T-helper 1 cell treated with Interleukin-12 subunit alpha and Interleukin-12 subunit beta and Interleukin-4 antibody, amounts not matched to agents 30 μg/mL and 1 μg/mL, for 36 hours (primary cell): ENCODE results near the gene VSTM2L.

Experiments
- H3K27ac Mint-ChIP-seq: one replicate; pipeline ENCODE4 v1.8.0; 2021; ENCODE audit warnings: mild to moderate bottlenecking, mixed read lengths
- H3K27me3 Mint-ChIP-seq: one replicate; pipeline ENCODE4 v1.8.0; 2021; ENCODE audit warnings: low read depth, mixed read lengths
- H3K36me3 Mint-ChIP-seq: one replicate; pipeline ENCODE4 v1.8.0; 2021; ENCODE audit warnings: low read depth, mixed read lengths
- H3K4me1 Mint-ChIP-seq: one replicate; pipeline ENCODE4 v1.8.0; 2021; ENCODE audit warnings: low read depth, mixed read lengths
- H3K4me3 Mint-ChIP-seq: one replicate; pipeline ENCODE4 v1.8.0; 2021; ENCODE audit warnings: mild to moderate bottlenecking, moderate library complexity, mixed read lengths
- H3K9me3 Mint-ChIP-seq: one replicate; pipeline ENCODE4 v1.8.0; 2021; ENCODE audit warnings: mixed read lengths

The VSTM2L gene

GRCh38 chr20:37886851-37887297 lies 16.1 kb upstream of the VSTM2L start:
- H3K36me3 Mint-ChIP-seq = no peaks in the 10 kb centered on the region
- H3K9me3 Mint-ChIP-seq = no peaks in the 10 kb centered on the region
- H3K4me1 Mint-ChIP-seq = no peaks in the 10 kb centered on the region

GRCh38 chr20:37888641-37889040 lies 14.3 kb upstream of the VSTM2L start:
- H3K4me1 Mint-ChIP-seq = no peaks in the 10 kb centered on the region
- H3K36me3 Mint-ChIP-seq = no peaks in the 10 kb centered on the region
- no peaks in the 10 kb centered on the region for H3K27me3 Mint-ChIP-seq
- no peak overlapping the region for H3K27ac Mint-ChIP-seq
- no peak overlapping the region for H3K4me3 Mint-ChIP-seq
- no peaks in the 10 kb centered on the region for H3K9me3 Mint-ChIP-seq

More at GRCh38 chr20:37886851-37887297, 16.1 kb upstream of the VSTM2L start:
- Mint-ChIP-seq H3K27me3 (peaks cover 4% of the 10 kb centered on the region), H3K4me3 (no peak overlapping the region), H3K27ac (no peak overlapping the region)

GRCh38 chr20:37890108-37890507 lies 12.8 kb upstream of the VSTM2L start:
- H3K9me3 Mint-ChIP-seq = no peaks in the 10 kb centered on the region
- no peaks in the 10 kb centered on the region for H3K27me3 Mint-ChIP-seq
- H3K4me3 Mint-ChIP-seq = no peak overlapping the region
- no peaks in the 10 kb centered on the region for H3K36me3 Mint-ChIP-seq
- H3K27ac Mint-ChIP-seq = no peak overlapping the region
- H3K4me1 Mint-ChIP-seq = no peaks in the 10 kb centered on the region

GRCh38 chr20:37890643-37891042 lies 12.3 kb upstream of the VSTM2L start:
- Mint-ChIP-seq H3K4me3 (no peak overlapping the region), H3K36me3 (no peaks in the 10 kb centered on the region), H3K27me3 (no peaks in the 10 kb centered on the region), H3K4me1 (no peaks in the 10 kb centered on the region), H3K9me3 (no peaks in the 10 kb centered on the region), H3K27ac (no peak overlapping the region)

- no peaks in the 10 kb centered on the region for H3K27me3 Mint-ChIP-seq
- H3K4me1 Mint-ChIP-seq = no peaks in the 10 kb centered on the region
- H3K4me3 Mint-ChIP-seq = no peak overlapping the region
- no peak overlapping the region for H3K27ac Mint-ChIP-seq
- H3K9me3 Mint-ChIP-seq = no peaks in the 10 kb centered on the region
- no peaks in the 10 kb centered on the region for H3K36me3 Mint-ChIP-seq
These were observed 10.9 kb upstream of the VSTM2L start for GRCh38 chr20:37892001-37892400.

- Mint-ChIP-seq H3K27me3 (no peaks in the 10 kb centered on the region), H3K9me3 (no peaks in the 10 kb centered on the region), H3K4me1 (no peaks in the 10 kb centered on the region), H3K36me3 (no peaks in the 10 kb centered on the region), H3K27ac (no peak overlapping the region), H3K4me3 (no peak overlapping the region)
These were observed 9.2 kb upstream of the VSTM2L start for GRCh38 chr20:37893566-37894241.

- H3K4me3 Mint-ChIP-seq = no peak overlapping the region
- peaks cover 5% of the 10 kb centered on the region for H3K27me3 Mint-ChIP-seq
- H3K4me1 Mint-ChIP-seq = no peaks in the 10 kb centered on the region
- H3K9me3 Mint-ChIP-seq = no peaks in the 10 kb centered on the region
- H3K36me3 Mint-ChIP-seq = no peaks in the 10 kb centered on the region
- H3K27ac Mint-ChIP-seq = no peak overlapping the region
These were observed 8.5 kb upstream of the VSTM2L start for GRCh38 chr20:37894454-37894853.

- H3K4me1 Mint-ChIP-seq = no peaks in the 10 kb centered on the region
These were observed 7.8 kb upstream of the VSTM2L start for GRCh38 chr20:37895166-37895565.

GRCh38 chr20:37896932-37897548 lies 5.9 kb upstream of the VSTM2L start:
- Mint-ChIP-seq H3K4me1 (peaks cover under 1% of the 10 kb centered on the region), H3K27me3 (peaks cover 24% of the 10 kb centered on the region), H3K4me3 (no peak overlapping the region), H3K27ac (no peak overlapping the region), H3K36me3 (no peaks in the 10 kb centered on the region), H3K9me3 (no peaks in the 10 kb centered on the region)

More at GRCh38 chr20:37895166-37895565, 7.8 kb upstream of the VSTM2L start:
- H3K27ac Mint-ChIP-seq = no peak overlapping the region
- H3K36me3 Mint-ChIP-seq = no peaks in the 10 kb centered on the region
- peaks cover 10% of the 10 kb centered on the region for H3K27me3 Mint-ChIP-seq
- H3K9me3 Mint-ChIP-seq = no peaks in the 10 kb centered on the region
- H3K4me3 Mint-ChIP-seq = no peak overlapping the region

GRCh38 chr20:37898233-37899104 lies 4.5 kb upstream of the VSTM2L start:
- Mint-ChIP-seq H3K36me3 (no peaks in the 10 kb centered on the region), H3K4me1 (peaks cover 3% of the 10 kb centered on the region), H3K27me3 (peaks cover 30% of the 10 kb centered on the region), H3K9me3 (no peaks in the 10 kb centered on the region), H3K4me3 (no peak overlapping the region), H3K27ac (no peak overlapping the region)

- H3K9me3 Mint-ChIP-seq = no peaks in the 10 kb centered on the region
These were observed 3.6 kb upstream of the VSTM2L start for GRCh38 chr20:37899105-37900045.

GRCh38 chr20:37901240-37901639 lies 1.7 kb upstream of the VSTM2L start:
- Mint-ChIP-seq H3K36me3 (no peaks in the 10 kb centered on the region), H3K27ac (no peak overlapping the region)

More at GRCh38 chr20:37899105-37900045, 3.6 kb upstream of the VSTM2L start:
- Mint-ChIP-seq H3K27me3 (peaks cover 39% of the 10 kb centered on the region), H3K4me1 (peaks cover 7% of the 10 kb centered on the region), H3K36me3 (no peaks in the 10 kb centered on the region), H3K4me3 (no peak overlapping the region), H3K27ac (no peak overlapping the region)

GRCh38 chr20:37901654-37902503 lies 1.0 kb upstream of the VSTM2L start:
- H3K4me3 Mint-ChIP-seq = no peak overlapping the region
- peaks cover 7% of the 10 kb centered on the region for H3K4me1 Mint-ChIP-seq
- H3K27ac Mint-ChIP-seq = no peak overlapping the region
- peaks cover 47% of the 10 kb centered on the region for H3K27me3 Mint-ChIP-seq
- H3K36me3 Mint-ChIP-seq = no peaks in the 10 kb centered on the region
- no peaks in the 10 kb centered on the region for H3K9me3 Mint-ChIP-seq

More at GRCh38 chr20:37901240-37901639, 1.7 kb upstream of the VSTM2L start:
- H3K4me1 Mint-ChIP-seq = peaks cover 7% of the 10 kb centered on the region
- no peaks in the 10 kb centered on the region for H3K9me3 Mint-ChIP-seq
- H3K27me3 Mint-ChIP-seq = peaks cover 45% of the 10 kb centered on the region
- H3K4me3 Mint-ChIP-seq = no peak overlapping the region
